Liver (tissue), 9 donors: Measurements from ENCODE around the gene AVEN. TPM values are rescaled to one million over a fixed set of nuclear protein-coding genes. Genes with fewer than 3 reads are reported as not detected.

Experiments used
- DNase-seq: peaks from one replicate; pipeline ENCODE4 v3.0.0-alpha.2; 2017; ENCODE audit warnings: low spot score
- H3K27ac ChIP-seq, 2 donors: one replicate each; pipeline ENCODE4 v1.7.0; 2013; ENCODE audit warnings: inconsistent platforms in 2 of 2, low read length in 2 of 2, control low read depth in 1 of 2, low read depth in 1 of 2, mild to moderate bottlenecking in 1 of 2
- H3K27me3 ChIP-seq, 4 donors: one replicate each; pipeline versions ENCODE4 v1.6.1 to v1.7.0; 2013; ENCODE audit warnings: low read length in 3 of 4, inconsistent platforms in 1 of 4, mild to moderate bottlenecking in 1 of 4, moderate library complexity in 1 of 4; ENCODE audit not compliant: control insufficient read depth in 4 of 4, insufficient read depth in 4 of 4
- H3K36me3 ChIP-seq, 4 donors: one replicate each; pipeline versions ENCODE4 v1.6.1 to v1.7.0; 2013; ENCODE audit warnings: low read length in 3 of 4, mild to moderate bottlenecking in 3 of 4, low read depth in 1 of 4, moderate library complexity in 1 of 4; ENCODE audit not compliant: control insufficient read depth in 4 of 4, insufficient read depth in 3 of 4
- H3K4me1 ChIP-seq, 4 donors: one replicate each; pipeline versions ENCODE4 v1.6.1 to v1.7.0; 2013; ENCODE audit warnings: low read length in 3 of 4, mild to moderate bottlenecking in 3 of 4, moderate library complexity in 1 of 4; ENCODE audit not compliant: control insufficient read depth in 4 of 4, insufficient read depth in 4 of 4
- H3K4me3 ChIP-seq, 3 donors: one replicate each; pipeline versions ENCODE4 v1.6.1 to v1.7.0; 2013; ENCODE audit warnings: low read length in 3 of 3, control low read depth in 1 of 3, low read depth in 1 of 3, mild to moderate bottlenecking in 1 of 3
- H3K9ac ChIP-seq, 2 donors: one replicate each; pipeline ENCODE4 v1.7.0; 2013; ENCODE audit warnings: low read length in 2 of 2, mild to moderate bottlenecking in 2 of 2, moderate library complexity in 2 of 2, control low read depth in 1 of 2, low read depth in 1 of 2
- H3K9me3 ChIP-seq, 4 donors: one replicate each; pipeline versions ENCODE4 v1.6.1 to v1.7.0; 2013; ENCODE audit warnings: low read length in 3 of 4; ENCODE audit not compliant: control insufficient read depth in 4 of 4
- ATF3 ChIP-seq: IDR thresholded peaks from 2 replicates; pipeline ENCODE4 v1.6.1; 2016; ENCODE audit warnings: antibody characterized with exemption
- EGR1 ChIP-seq, 2 donors: IDR thresholded peaks; 2 replicates each; pipeline ENCODE4 v1.6.1; 2016 to 2018; ENCODE audit warnings: antibody characterized with exemption in 2 of 2, low read depth in 2 of 2
- FOXA1 ChIP-seq: IDR thresholded peaks from 2 replicates; pipeline ENCODE4 v1.6.1; 2016; ENCODE audit warnings: antibody characterized with exemption
- FOXA2 ChIP-seq: IDR thresholded peaks from 2 replicates; pipeline ENCODE4 v1.6.1; 2016; ENCODE audit warnings: antibody characterized with exemption
- GABPA ChIP-seq, 2 donors: IDR thresholded peaks in 1 of 2; conservative IDR thresholded peaks in 1 of 2; 2 replicates each; pipeline ENCODE4 v1.6.1; 2016; ENCODE audit warnings: antibody characterized with exemption in 2 of 2, mild to moderate bottlenecking in 1 of 2, moderate library complexity in 1 of 2
- HNF4A ChIP-seq, 2 donors: conservative IDR thresholded peaks; 2 replicates each; pipeline ENCODE4 v1.6.1; 2016; ENCODE audit warnings: antibody characterized with exemption in 2 of 2, mild to moderate bottlenecking in 2 of 2
- HNF4G ChIP-seq: IDR thresholded peaks from 2 replicates; pipeline ENCODE4 v1.6.1; 2016; ENCODE audit warnings: antibody characterized with exemption
- JUND ChIP-seq, 2 donors: IDR thresholded peaks; 2 replicates each; pipeline ENCODE4 v1.6.1; 2016; ENCODE audit warnings: antibody characterized with exemption in 2 of 2
- MAX ChIP-seq: IDR thresholded peaks from 2 replicates; pipeline ENCODE4 v1.6.1; 2016; ENCODE audit warnings: antibody characterized with exemption
- NR2F2 ChIP-seq: IDR thresholded peaks from 2 replicates; pipeline ENCODE4 v1.6.1; 2016; ENCODE audit warnings: antibody characterized with exemption
- RAD21 ChIP-seq, 2 donors: IDR thresholded peaks; 2 replicates each; pipeline ENCODE4 v1.6.1; 2016; ENCODE audit warnings: antibody characterized with exemption in 2 of 2, mild to moderate bottlenecking in 2 of 2
- REST ChIP-seq: IDR thresholded peaks from 2 replicates; pipeline ENCODE4 v1.6.1; 2016; ENCODE audit warnings: antibody characterized with exemption, mild to moderate bottlenecking
- RXRA ChIP-seq, 2 donors: IDR thresholded peaks; 2 replicates each; pipeline ENCODE4 v1.6.1; 2017 to 2018; ENCODE audit warnings: antibody characterized with exemption in 2 of 2, mild to moderate bottlenecking in 1 of 2
- SP1 ChIP-seq: IDR thresholded peaks from 2 replicates; pipeline ENCODE4 v1.6.1; 2018; ENCODE audit warnings: antibody characterized with exemption, mild to moderate bottlenecking
- TAF1 ChIP-seq: conservative IDR thresholded peaks from 2 replicates; pipeline ENCODE4 v1.6.1; 2016; ENCODE audit warnings: antibody characterized with exemption, mild to moderate bottlenecking
- YY1 ChIP-seq: IDR thresholded peaks from 2 replicates; pipeline ENCODE4 v1.6.1; 2016; ENCODE audit warnings: antibody characterized with exemption, mild to moderate bottlenecking
- WGBS: extraction: QIAGEN DNeasy Blood & Tissue Kit; methylation state at CpG from one replicate; pipeline ENCODE4 v1.1.7; 2013; 5-methylcytosine and 5-hydroxymethylcytosine counted together
- polyA plus RNA-seq, 2 donors: library from polyadenylated mRNA; stranded (reverse) in 1 of 2; unstranded in 1 of 2; fragments of 200-250 nt in 1 of 2; fragments of >200 nt in 1 of 2; fragmentation: Nextera tagmentation in 1 of 2; extraction: Ambion mirVana in 1 of 2; gene quantifications; one replicate each; pipeline versions ENCODE4 v1.2.1 to v1.2.3, GENCODE V29; 2013 to 2015
- total RNA-seq, 2 donors: library from RNA; depleted of rRNA; stranded (reverse); fragments of >200 nt; gene quantifications; one replicate each; pipeline ENCODE4 v1.2.3, GENCODE V29; 2014
- TF ChIP-seq, protein P1 (sequence below): IDR thresholded peaks from 2 replicates; pipeline ENCODE4 v1.6.1; 2016; ENCODE audit warnings: antibody characterized with exemption
- TF ChIP-seq, protein P2 (sequence below): fragments of 150-350 bp; IDR thresholded peaks from 2 replicates; pipeline ENCODE4 v1.5.1; 2017; ENCODE audit warnings: improper control_type of control experiment, low read depth, low read length; ENCODE audit not compliant: missing input control
- donor health status: healthy.
- donor health status: healthy.
- donor health status: healthy.
- donor health status: healthy.
- donor health status: healthy.

The AVEN gene
- total and polyA plus RNA-seq, 4 donors = 5.3 to 12.4 (median 7.0) TPM

DNA sequence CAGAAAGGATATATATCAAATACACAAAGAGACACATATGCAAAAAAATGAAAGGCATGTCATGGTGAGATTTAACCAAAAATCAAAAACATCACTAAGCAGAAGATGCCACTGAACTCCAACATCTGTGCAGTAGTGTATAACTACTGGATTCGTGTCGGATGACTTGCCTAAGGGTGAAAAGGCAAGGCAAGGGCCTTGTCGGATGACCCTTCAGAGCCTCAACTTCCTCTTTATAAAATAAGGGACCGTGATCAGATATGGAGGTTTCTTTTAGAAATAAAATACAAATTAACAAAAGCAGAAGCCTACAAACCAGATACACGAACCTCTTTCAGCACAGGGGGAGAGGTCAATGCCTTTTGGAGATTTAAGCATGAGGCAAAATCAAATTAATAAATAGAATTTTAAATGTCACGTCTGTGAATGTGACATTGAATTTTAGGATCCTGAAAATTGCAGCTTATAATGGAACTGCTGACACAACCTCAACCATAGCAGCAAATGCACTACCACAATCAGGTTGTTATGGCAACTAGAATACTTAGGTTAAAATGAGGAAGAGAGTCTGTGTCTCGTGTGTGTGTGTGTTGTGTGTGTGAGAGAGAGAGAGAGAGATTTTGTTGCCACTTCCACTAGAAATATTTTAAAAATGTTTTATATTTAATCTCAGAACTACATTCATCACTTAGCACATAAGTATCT is 79.0 kb downstream of the AVEN start:
- DNase-seq = no peak
- Histone ChIP-seq H3K4me1 (no peaks in the 10 kb centered on the region), H3K4me3 (no peak overlapping the region), H3K9ac (no peak overlapping the region), H3K36me3 (no peaks in the 10 kb centered on the region), H3K27me3 (no peaks in the 10 kb centered on the region), H3K27ac (no peak overlapping the region), H3K9me3 (no peaks in the 10 kb centered on the region)
- TF ChIP-seq RAD21 (IDR thresholded peaks at IDR 0.05) (no peak), JUND (IDR thresholded peaks at IDR 0.05) (no peak), SP1 (no peak), YY1 (no peak), FOXA1 (no peak), NR2F2 (no peak), TAF1 (no peak), HNF4G (no peak), HNF4A (conservative IDR thresholded peaks at IDR 0.05) (no peak), RXRA (IDR thresholded peaks at IDR 0.05) (no peak), EGR1 (IDR thresholded peaks at IDR 0.05; ENCODE audit: low read depth in 2 of 2) (no peak), GABPA (IDR thresholded peaks at IDR 0.05 in 1 of 2, conservative IDR thresholded peaks at IDR 0.05 in 1 of 2) (no peak), MAX (no peak), REST (no peak), ATF3 (no peak), FOXA2 (no peak)
- TF ChIP-seq, protein P1, sequence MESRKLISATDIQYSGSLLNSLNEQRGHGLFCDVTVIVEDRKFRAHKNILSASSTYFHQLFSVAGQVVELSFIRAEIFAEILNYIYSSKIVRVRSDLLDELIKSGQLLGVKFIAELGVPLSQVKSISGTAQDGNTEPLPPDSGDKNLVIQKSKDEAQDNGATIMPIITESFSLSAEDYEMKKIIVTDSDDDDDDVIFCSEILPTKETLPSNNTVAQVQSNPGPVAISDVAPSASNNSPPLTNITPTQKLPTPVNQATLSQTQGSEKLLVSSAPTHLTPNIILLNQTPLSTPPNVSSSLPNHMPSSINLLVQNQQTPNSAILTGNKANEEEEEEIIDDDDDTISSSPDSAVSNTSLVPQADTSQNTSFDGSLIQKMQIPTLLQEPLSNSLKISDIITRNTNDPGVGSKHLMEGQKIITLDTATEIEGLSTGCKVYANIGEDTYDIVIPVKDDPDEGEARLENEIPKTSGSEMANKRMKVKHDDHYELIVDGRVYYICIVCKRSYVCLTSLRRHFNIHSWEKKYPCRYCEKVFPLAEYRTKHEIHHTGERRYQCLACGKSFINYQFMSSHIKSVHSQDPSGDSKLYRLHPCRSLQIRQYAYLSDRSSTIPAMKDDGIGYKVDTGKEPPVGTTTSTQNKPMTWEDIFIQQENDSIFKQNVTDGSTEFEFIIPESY = no peak
- TF ChIP-seq, protein P2, sequence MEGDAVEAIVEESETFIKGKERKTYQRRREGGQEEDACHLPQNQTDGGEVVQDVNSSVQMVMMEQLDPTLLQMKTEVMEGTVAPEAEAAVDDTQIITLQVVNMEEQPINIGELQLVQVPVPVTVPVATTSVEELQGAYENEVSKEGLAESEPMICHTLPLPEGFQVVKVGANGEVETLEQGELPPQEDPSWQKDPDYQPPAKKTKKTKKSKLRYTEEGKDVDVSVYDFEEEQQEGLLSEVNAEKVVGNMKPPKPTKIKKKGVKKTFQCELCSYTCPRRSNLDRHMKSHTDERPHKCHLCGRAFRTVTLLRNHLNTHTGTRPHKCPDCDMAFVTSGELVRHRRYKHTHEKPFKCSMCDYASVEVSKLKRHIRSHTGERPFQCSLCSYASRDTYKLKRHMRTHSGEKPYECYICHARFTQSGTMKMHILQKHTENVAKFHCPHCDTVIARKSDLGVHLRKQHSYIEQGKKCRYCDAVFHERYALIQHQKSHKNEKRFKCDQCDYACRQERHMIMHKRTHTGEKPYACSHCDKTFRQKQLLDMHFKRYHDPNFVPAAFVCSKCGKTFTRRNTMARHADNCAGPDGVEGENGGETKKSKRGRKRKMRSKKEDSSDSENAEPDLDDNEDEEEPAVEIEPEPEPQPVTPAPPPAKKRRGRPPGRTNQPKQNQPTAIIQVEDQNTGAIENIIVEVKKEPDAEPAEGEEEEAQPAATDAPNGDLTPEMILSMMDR = no peak
- WGBS = 81% methylated on average over 7 of the region's 7 CpGs
